GM21786 (cell line): ENCODE results near the gene RTN4R.

Experiments used
- ATAC-seq: cut with Tn5 transposase; IDR thresholded peaks from one replicate; pipeline ENCODE4 v1.9.1; 2021; ENCODE audit not compliant: unreplicated experiment

RTN4R gene

DNA sequence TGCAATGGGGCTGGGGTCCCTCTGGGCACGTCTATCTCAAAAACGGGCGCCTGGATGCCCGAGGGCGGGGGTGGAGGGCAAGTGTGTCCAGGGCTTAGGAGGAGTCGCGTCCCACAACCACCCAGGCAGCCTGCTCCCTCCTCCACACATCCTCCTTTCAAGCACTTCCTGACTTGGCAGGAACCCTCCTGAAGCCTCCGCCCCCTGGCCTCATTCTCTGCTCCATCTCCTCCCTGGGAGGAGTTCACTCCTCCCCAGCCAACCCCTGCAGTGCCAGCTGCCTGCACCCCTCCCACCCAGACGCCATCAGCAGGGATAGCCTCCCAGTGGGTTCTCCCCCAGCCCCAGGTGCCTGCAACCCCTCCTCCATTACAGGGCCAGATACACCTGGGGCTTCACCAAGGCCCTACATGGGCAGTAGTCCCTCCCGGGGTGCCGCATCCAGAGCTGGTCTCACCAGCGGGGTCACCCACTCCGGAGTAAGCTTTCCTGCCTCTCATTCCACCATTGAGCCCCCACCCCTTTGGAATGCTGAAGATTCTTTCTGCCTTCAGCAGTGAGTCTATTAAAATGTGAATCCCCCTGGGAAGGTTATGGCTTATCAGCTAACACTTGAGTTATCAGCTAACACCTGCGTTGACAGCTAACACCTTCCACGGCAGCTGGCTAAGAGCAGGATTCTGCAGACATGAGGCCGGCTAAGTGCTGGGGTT lies 24.4 kb downstream of the RTN4R start:
- ATAC-seq: no peak

DNA sequence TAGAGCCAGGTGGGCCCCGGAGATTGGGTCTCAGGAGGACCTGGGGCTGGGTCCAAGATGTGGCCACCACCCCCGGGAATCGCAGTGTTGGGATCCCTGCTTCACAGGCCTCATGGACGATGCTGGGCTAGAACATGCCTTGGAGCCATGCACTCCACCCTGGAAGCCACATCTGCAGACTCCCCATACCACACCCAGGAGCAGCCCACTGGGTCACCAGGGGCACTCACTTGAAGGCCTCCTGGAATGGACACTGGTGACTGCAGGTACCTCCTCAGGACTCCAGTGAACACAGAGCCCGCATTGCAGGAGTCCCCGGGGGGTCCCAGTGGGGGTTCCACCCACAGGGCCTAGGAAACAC lies 25.0 kb downstream of the RTN4R start:
- ATAC-seq: no peak

DNA sequence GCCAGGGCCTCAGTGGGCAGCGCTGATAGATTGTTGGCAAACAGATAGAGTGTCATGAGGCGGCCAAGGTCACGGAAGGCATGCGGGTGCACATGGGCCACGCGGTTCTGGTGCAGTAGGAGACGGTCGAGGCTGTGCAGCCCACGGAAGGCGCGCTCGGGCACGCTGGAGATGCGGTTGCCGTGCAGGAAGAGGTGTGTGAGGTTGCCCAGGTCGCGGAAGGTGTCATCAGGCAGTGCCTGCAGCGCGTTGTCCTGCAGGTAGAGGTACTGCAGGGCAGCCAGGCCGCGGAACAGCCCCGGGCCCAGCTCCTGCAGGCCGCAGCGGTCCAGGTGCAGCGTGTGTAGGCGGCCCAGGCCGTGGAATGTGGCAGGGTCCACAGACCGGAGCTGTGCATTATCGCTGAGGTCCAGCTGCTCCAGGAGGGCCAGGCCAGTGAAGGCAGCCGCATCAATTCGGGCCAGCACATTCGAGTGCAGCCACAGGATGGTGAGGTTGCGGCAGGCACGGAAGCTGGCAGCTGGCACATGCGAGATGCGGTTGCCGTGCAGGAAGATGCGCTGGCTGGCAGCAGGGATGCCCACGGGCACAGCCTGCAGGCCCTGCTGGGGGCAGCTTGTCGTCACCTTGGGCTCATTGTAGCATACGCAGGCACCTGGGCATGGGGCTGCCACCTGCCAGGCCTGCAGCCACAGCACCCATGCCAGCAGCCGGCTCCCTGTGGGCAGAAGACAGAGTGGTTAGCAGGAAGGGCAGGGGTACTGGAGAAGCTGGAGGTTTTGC lies 25.5 kb downstream of the RTN4R start:
- ATAC-seq: no peak

DNA sequence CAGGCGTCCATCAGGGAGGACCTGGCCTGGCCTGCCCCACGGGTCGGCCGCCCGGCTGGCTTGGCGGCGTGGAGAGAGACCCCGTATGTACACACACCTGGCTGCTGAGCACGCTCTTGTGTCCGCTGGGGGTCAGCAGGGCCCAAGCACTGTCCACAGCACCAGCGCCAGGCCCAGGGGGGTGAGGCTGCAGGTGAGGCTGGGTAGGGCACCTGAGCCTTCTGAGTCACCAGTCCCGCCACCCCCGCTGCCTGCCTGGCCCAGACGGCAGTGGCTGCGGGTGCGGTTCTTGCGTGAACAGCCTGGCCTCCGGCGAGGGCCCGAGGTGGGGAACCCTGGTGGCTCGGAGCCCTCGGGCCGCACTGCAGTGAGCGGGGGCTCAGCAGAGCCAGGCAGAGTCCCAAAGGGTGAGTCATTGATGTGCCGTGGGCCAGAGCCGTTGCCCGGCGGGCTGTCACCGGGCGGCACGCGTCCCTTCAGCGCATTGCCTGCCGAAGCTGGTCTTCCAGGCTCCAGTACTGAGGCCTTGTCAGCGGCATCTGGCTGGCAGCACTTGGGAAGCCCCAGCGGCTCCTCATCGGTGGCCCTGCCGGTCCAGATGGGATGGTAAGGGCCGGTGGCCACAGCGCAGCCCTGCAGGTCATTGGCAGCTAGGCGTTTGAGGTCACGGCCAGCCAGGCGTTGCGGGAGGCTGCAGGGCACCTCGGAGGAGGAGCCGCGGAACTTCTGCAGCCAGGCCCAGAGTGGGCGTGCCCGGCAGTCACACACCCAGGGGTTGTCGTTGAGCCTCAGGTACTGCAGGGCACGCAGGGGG lies 26.3 kb downstream of the RTN4R start:
- ATAC-seq: no peak

DNA sequence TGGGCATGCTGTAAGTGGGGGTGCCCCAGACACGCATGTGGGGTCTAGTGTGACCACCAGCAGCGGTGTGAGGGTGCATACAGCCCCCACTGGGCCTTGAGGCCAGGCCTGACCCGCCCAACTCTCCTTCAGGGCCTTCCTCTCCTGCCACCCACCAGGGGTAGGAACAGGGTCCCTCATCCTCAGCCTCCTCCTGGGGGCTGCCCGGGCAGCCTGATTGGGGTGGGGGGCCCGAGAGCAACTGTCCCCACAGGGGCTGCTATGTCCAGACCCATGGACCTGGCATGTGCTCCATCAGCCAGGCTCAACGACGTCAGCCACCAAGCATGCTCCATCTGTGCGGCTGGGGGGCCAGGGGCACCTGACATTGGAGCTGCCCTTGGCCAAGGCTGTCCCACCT lies 27.2 kb downstream of the RTN4R start:
- ATAC-seq: no peak

DNA sequence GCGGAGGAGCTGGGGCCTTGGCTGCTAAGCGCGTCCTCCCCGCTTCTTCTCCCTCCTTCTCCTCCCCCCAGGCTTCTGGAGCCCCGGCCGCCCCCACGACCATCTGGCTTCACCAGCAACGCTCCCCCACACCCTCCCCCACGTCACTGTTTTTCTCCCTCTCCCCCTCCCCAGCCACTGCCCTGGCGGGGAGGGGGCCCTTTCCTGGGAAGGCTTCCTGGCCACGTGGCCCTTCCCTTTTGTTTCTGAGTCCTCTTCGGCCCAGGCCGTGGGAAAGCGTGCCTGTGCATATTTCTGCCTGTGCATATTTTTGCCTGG lies 27.7 kb downstream of the RTN4R start:
- ATAC-seq: no peak

DNA sequence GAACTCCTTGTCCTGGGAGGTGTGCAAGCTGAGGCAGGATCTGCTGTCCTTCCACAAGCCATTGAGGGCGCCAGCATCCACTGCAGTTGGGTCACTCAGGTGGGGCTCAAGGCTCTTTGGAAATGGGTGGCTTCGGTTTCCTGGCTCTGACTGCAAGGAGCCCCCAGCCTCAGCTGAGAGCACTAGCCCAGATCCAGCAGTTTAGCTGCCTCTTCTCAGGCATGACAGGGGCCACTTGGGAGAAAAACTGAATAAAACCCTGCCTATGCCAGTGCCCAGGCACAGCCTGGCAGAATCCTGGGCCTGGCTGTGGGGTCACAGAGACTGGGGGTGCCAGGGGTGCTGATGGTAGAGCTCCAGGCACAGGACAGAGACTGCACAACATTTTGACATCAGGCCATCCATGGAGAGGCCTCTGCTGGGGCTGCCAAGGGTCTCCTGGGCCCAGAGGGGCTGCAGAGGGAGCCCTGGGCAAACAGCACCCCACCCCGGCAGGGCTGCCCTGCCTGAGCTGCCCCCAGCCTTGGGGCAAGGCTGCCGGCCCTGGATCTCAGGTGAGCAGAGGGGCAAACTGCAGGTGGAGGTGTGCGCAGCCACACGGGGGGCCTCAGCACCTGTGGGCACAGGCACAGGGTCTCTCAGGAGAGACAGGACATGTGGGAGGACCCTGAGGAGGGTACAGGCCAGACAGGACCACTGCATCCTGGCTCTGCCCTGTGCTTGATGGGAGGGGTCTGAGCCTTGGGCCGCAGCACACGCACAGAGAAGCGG lies 28.3 kb downstream of the RTN4R start:
- no peak for ATAC-seq

DNA sequence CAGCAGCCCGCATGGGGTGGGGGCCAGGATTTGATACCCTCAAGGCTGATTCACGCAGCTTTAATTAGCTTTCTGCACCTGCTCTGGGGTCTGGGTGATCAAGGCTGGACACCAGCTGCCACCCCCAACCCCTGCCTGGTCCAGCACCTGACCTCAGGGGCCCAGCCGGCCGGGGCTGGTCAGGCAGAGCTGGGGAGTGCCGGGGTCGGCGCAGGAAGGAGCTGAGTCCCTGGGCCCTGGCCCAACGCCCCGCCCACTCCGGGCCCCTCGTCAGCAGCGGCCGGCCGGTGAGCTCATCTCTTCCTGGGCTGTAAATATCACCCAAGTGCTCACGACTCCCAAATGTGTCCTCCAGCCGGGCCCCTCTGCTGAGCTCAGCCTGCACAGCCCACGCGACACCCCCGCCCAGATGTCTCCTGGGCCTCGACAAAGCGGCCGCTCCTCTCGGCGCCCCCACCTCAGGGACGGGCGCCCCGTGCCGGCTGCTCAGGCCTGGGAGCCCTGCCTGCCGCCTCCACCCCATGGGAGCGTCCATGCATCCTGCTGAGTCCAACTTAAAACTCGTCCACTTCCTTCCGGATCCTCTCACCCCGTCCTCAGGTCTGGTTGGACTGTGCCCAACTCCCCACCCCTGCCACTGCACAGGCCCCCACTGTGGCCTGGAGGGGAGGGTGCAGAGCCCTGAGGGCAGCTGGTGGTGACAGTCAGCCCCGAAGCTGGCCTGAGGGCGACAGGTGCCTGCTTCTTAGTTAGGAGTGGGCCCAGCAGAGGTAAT lies 29.0 kb downstream of the RTN4R start:
- ATAC-seq: no peak

DNA sequence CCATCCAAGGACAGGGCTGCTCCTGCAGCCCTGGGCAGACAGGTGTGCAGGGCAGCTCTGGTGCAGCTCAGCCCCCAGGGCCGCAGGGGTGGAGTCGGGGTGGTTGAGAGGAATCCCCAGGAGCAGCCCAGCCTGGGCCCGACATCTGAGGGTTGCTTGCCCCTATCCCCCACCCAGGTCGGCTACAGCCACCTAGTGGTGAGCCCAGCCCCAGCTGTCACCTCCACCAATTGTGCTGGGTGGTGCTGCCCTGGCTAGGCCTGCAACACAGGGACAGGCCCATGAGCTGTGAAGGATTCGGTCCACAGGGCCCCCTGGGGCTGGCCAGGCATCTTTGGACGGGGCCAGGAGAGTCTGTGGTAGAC lies 29.6 kb downstream of the RTN4R start:
- ATAC-seq: no peak

DNA sequence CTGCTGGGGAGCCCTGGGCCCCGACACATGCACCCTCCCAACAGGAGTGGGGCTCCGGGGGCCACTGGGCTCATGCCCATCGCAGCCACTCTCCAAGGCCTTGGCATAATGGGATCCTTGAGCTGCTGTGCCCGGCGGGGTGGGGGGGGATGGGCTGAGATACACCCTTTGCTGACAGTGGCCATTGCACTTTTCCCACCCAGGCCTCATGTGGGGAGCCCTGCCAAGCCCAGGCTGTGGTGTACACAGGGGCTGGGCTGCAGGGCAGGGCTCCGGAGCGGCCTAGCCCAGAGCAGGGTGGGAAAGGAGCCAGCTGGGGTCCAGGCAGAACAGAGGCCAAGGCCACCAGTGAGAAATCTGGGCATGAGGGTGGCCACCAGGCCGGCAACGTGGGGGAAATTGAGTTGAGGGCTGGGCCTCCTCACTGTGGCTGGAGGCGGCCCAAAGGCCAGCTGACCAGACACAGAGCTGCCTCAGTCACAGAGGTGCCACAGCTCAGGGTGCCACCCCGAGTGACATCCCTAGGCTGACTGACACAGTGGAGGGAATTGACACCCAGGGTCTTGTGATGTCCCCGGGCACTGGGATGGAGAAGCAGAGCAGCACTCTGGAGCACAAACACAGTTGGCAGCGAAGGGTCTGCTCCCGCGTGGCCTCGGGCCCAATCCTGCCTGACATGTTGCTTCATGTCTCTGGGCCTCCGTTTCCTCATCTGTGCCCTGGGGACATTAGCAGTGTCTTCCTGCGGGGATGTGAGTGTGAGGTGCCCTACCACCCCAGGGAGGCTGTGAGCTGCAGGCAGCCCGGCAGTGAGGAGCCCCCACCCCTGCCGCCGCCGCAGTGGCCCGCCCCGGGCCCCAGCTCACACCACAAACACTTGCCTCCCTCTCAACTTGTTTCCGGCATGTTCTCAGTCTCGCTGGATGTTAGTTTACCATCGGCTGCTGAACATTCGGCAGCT lies 30.4 kb downstream of the RTN4R start:
- ATAC-seq: no peak

DNA sequence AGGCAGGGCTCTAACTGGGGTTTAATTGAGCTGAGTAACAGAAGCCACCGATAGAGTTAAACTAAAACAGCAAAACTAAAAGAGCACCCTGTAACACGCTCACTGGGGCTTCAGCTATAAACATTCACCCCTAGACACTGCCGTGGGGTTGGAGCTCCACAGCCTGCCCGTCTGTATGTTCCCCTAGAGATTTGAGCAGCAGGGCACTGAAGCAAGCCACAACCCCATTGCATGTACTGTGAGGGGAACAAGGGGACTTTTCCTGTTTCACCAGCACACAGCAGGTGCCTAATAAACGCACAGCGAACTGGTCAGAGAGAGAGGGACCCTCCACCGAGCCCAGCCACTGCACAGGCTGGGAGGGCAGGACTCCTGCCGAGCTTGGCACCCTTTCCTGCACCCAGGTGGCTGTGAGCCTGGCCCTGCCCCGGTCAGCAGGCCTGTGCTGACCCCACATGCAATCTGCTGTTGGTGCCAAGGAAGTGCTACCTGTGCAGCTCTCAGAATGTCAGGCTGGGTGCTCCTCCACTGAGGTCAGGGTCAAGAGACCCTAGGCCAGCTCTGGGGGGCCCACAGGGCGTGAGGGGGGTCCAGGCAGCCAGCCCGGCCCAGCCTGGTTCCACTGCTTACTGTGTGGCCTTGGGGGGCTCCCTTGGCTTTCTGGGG lies 31.9 kb downstream of the RTN4R start:
- no peak for ATAC-seq

DNA sequence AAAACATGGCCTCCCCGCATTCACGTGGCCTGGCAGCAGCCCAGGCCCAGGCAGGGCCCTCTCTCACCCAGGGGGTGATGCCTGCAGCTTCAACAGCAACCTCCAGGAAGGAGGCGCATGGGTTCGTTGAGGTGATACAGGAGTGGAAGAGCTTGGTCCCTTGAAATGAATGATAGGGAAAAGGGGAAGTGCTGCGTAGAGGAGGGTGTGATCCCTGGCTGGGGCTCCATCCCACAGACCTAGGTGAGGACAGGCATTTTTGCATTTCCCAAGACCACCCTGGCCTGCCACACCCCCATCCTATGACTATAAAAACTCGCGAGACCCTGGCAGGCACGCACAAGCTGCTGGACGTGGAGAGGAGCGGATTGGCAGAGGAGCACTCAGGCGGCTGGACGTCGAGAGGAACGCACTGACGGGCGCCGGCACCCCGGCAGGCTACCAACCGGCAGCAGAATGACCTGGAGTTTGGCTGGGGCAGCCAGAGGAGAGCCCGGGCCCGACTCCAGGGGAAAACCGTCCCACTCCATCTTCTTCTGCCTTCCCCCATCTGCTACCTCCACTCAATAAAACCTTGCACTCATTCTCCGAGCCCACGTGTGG lies 32.6 kb downstream of the RTN4R start:
- no peak for ATAC-seq

DNA sequence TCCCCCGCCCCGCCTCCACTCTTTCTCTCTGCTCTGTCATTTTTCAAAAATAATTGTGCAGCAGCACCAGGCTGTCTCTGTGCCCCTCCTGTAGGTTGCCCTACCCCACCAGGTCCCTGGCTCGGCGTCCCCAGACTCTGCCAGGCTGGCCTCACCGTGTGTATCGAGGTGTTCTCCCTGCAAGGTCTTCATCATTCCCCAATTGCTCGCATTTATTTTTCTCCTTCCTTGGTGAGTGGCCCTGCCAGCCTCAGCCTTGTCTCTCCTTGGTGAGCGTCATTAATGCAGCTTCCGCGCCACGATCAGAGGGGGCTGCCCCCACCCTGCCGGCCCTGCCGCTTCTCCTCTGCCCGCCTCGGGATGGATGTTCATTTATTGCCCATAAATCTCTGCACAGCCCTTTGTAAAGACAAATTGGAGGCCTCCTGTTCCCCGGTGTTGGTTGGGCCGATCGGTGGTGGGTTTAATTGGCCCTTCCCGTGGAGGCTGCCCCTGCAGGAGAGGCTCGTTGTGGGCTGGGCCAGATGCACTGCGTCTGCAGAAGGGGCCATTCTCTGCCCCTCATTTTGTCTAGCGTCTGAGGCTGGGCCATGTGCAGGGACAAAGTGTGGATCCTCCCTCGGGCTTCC lies 33.2 kb downstream of the RTN4R start:
- no peak for ATAC-seq

DNA sequence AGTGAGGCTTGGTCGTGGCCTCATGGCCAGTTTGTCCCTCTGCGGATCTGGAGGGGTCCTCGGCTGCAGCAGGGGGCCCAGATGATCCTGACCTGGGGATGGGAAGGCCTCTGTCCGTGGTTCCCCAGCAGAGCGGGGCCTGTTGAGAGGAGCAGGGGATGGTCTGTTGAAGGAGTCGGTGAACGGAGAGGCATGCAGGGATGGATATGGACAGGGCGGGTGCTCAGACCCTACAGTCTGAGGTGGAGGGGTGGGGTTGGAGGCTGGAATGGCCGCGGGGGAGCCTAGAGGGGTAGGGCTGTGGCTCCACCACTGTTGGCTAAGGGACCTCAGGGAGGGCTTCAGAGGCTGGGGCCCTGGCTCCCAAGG lies 33.8 kb downstream of the RTN4R start:
- ATAC-seq: no peak

DNA sequence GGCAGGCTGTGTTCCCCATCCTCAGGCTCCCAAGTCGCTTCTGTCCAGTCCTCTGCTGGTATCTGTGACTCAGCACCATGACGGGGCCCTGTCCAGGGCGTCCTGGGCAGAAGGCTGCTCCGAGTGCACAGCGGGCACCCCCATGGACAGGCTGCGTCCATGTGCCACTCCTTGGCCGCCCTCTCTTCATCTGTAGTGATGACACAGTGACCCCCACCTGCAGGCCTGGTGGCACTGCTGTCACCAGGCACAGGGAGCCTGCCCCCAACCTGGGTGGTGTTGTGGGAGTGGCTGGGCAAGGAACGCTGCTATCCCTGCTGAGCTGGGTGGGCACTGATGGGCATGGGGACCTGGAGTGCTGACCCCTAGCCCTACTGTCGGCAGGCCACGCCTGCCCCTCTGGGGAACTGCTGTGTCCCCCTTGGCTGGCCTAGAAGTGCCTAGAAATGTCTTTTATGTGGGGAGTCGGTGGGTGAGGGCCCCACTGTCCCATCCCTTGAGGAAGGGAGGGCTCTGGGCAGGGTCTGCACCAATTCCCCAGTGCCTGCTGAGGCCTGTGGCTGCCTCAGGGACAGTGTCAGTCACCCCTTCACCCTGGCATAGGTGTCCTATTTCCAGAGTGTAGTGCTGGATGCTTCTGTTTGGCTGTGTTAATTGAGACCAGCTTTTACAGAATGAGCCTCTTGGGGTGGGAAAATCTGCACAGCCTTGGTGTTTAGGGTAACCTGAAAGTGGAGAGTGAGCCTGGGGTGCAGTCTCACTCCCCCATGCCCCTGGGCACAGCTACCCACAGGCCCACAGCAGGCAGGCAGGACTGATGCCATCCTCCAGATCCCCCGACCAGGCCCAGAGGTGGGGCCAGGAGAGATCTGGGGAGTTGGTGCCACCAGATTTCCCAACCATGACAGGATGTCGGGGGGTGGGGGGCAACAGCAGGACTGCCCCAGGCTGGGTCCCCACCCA lies 34.5 kb downstream of the RTN4R start:
- no peak for ATAC-seq

DNA sequence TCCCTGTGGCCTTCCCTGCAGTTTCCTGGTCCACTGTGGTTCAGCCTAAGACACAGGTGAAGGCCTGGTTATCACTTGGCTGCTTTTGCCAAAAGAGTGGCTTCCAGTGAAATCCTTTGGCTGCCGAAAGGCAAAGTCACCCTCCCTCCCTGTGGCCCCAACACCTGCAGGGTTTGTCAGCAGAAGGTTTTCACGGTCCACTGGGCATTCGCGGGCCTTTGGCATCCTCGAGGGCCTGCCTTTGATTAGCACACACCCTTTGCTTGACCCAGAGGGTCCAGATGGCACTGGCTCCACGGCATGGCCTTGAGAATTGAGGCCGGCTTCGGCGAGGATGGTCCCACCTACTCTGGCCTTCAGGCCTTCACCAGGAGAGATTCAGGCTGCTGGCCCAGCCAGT lies 35.3 kb downstream of the RTN4R start:
- no peak for ATAC-seq

DNA sequence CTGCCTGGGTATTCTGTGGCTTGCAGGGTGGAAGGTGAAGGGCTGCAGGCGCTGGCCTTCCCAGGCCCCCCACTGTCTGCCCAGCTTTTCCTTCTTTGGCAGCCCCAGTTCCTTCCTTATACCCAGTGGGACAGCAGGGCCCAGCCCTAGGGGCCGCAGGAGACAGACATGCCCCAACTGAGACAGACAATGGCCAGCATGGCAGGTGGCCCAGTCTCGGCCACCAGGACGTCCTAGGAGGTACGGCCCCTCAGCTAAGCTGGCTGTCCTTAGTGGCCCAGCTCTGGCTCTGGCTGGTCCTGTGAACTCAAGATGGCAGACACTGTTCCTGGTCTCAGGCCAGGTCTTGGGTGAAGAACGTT lies 35.9 kb downstream of the RTN4R start:
- no peak for ATAC-seq
